Transverse colon (tissue), 4 donors: ENCODE results near the gene ZC3H4.

Experiments used
- EP300 ChIP-seq: sonication (generic); formaldehyde crosslinking; IDR thresholded peaks from one replicate; pipeline ENCODE4 v1.6.1; 2017; ENCODE audit warnings: antibody characterized with exemption, low read depth
- POLR2A ChIP-seq: fragments of 450-650 bp; IDR thresholded peaks from one replicate; pipeline ENCODE4 v1.6.1; 2016; ENCODE audit warnings: antibody characterized with exemption, mild to moderate bottlenecking, moderate library complexity
- POLR2AphosphoS5 ChIP-seq, 3 donors: sonication (generic); formaldehyde crosslinking; IDR thresholded peaks; one replicate each; pipeline ENCODE4 v1.6.1; 2016; ENCODE audit warnings: antibody characterized with exemption in 3 of 3
- TF ChIP-seq, protein P1 (sequence below), 5 experiments: fragments of 200-600 bp in 3 of 5; fragments of 450-650 bp in 2 of 5; sonication (generic) in 3 of 5; IDR thresholded peaks; 1 replicate in 2 of 5; 2 replicates in 3 of 5; pipeline ENCODE4 v1.5.1; 2016 to 2017; ENCODE audit warnings: antibody characterized with exemption in 5 of 5, inconsistent platforms in 3 of 5, mild to moderate bottlenecking in 2 of 5, moderate library complexity in 1 of 5

DNA sequence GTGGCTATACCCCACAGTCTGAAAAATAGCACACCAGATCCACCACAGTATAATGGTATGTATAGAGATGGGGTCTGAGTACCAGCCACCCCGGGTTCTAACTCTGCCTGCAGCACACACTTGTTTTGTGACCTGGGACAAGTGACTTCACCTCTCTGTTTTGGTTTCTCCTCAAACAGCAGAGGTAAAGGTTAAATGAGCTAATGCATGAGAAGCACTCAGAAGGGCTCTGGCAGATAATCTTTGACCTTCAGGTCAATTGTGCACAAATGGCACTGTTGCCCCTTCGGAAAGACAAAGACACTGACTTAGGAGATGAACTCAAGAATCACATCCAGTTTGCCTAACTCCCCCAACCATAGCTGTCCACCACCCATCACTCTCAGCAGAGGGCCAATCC is 7.7 kb downstream of the ZC3H4 start:
- TF ChIP-seq POLR2AphosphoS5 (IDR thresholded peaks at IDR 0.05): no peak
- TF ChIP-seq, protein P1, sequence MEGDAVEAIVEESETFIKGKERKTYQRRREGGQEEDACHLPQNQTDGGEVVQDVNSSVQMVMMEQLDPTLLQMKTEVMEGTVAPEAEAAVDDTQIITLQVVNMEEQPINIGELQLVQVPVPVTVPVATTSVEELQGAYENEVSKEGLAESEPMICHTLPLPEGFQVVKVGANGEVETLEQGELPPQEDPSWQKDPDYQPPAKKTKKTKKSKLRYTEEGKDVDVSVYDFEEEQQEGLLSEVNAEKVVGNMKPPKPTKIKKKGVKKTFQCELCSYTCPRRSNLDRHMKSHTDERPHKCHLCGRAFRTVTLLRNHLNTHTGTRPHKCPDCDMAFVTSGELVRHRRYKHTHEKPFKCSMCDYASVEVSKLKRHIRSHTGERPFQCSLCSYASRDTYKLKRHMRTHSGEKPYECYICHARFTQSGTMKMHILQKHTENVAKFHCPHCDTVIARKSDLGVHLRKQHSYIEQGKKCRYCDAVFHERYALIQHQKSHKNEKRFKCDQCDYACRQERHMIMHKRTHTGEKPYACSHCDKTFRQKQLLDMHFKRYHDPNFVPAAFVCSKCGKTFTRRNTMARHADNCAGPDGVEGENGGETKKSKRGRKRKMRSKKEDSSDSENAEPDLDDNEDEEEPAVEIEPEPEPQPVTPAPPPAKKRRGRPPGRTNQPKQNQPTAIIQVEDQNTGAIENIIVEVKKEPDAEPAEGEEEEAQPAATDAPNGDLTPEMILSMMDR (IDR thresholded peaks at IDR 0.05): no peak
- no peak for TF ChIP-seq POLR2A
- TF ChIP-seq EP300: no peak
